Rectal smooth muscle tissue (tissue), 1 donor: ENCODE measurements around the gene DRAXIN.

ENCODE experiments used
- H3K27ac ChIP-seq: one replicate; pipeline ENCODE4 v1.7.0; 2013; ENCODE audit warnings: low read depth, low read length, inconsistent platforms
- H3K27me3 ChIP-seq: one replicate; pipeline ENCODE4 v1.7.0; 2013; ENCODE audit warnings: low read length; ENCODE audit not compliant: control insufficient read depth, insufficient read depth
- H3K36me3 ChIP-seq: one replicate; pipeline ENCODE4 v1.7.0; 2013; ENCODE audit warnings: low read length; ENCODE audit not compliant: control insufficient read depth, insufficient read depth
- H3K4me1 ChIP-seq: one replicate; pipeline ENCODE4 v1.7.0; 2013; ENCODE audit warnings: low read length; ENCODE audit not compliant: control insufficient read depth, insufficient read depth
- H3K4me3 ChIP-seq: one replicate; pipeline ENCODE4 v1.7.0; 2013; ENCODE audit warnings: low read length
- H3K9ac ChIP-seq: one replicate; pipeline ENCODE4 v1.7.0; 2013; ENCODE audit warnings: low read length

DRAXIN gene

GRCh38 chr1:11650331-11650991 lies 41.0 kb upstream of the DRAXIN start:
- Histone ChIP-seq H3K4me3 (peak overlapping the region; percentile 21), H3K27ac (no peak overlapping the region), H3K27me3 (peaks cover 13% of the 10 kb centered on the region), H3K36me3 (no peaks in the 10 kb centered on the region), H3K4me1 (peaks cover 5% of the 10 kb centered on the region), H3K9ac (no peak overlapping the region)

- Histone ChIP-seq H3K27me3 (peaks cover 13% of the 10 kb centered on the region), H3K27ac (no peak overlapping the region), H3K36me3 (no peaks in the 10 kb centered on the region), H3K4me3 (no peak overlapping the region), H3K4me1 (peaks cover 5% of the 10 kb centered on the region), H3K9ac (no peak overlapping the region)
These were observed 40.5 kb upstream of the DRAXIN start for GRCh38 chr1:11651017-11651416.

- no peaks in the 10 kb centered on the region for H3K36me3 ChIP-seq
- H3K27me3 ChIP-seq = peaks cover 13% of the 10 kb centered on the region
- H3K4me1 ChIP-seq = peaks cover 5% of the 10 kb centered on the region
- no peak overlapping the region for H3K9ac ChIP-seq
- no peak overlapping the region for H3K4me3 ChIP-seq
- H3K27ac ChIP-seq = no peak overlapping the region
These were observed 39.2 kb upstream of the DRAXIN start for GRCh38 chr1:11652203-11652780.

- Histone ChIP-seq H3K27me3 (peaks cover 13% of the 10 kb centered on the region), H3K4me3 (no peak overlapping the region), H3K9ac (no peak overlapping the region), H3K27ac (no peak overlapping the region), H3K4me1 (peaks cover 5% of the 10 kb centered on the region), H3K36me3 (no peaks in the 10 kb centered on the region)
These were observed 38.2 kb upstream of the DRAXIN start for GRCh38 chr1:11653101-11653860.

GRCh38 chr1:11653861-11654136 lies 37.7 kb upstream of the DRAXIN start:
- H3K27me3 ChIP-seq = peaks cover 13% of the 10 kb centered on the region
- no peak overlapping the region for H3K9ac ChIP-seq
- no peak overlapping the region for H3K4me3 ChIP-seq
- H3K36me3 ChIP-seq = no peaks in the 10 kb centered on the region
- H3K4me1 ChIP-seq = no peaks in the 10 kb centered on the region
- no peak overlapping the region for H3K27ac ChIP-seq

GRCh38 chr1:11654137-11654938 lies 37.2 kb upstream of the DRAXIN start, which contains the start of the genes FBXO2 and FBXO44:
FBXO2 (minus strand) TSS chr1:11654429; CDS start chr1:11654340, 89 bp downstream.
FBXO44 (plus strand) TSS chr1:11654877; CDS start chr1:11655836, 959 bp downstream.
- peak within 1 kb of the TSS; percentile 49 for H3K9ac ChIP-seq
- peaks cover 10% of the 10 kb centered on the region for H3K27me3 ChIP-seq
- H3K36me3 ChIP-seq = no peaks in the 10 kb centered on the region
- no peaks in the 10 kb centered on the region for H3K4me1 ChIP-seq
- H3K27ac ChIP-seq = no peak within 1 kb of the TSS
- H3K4me3 ChIP-seq = peak within 1 kb of the TSS; percentile 73

- Histone ChIP-seq H3K27ac (no peak overlapping the region), H3K4me1 (no peaks in the 10 kb centered on the region), H3K4me3 (peak overlapping the region; percentile 56), H3K27me3 (peaks cover 2% of the 10 kb centered on the region), H3K9ac (no peak overlapping the region), H3K36me3 (no peaks in the 10 kb centered on the region)
These were observed 36.3 kb upstream of the DRAXIN start for GRCh38 chr1:11654939-11655808.

- Histone ChIP-seq H3K27ac (no peak overlapping the region), H3K4me3 (no peak overlapping the region), H3K36me3 (no peaks in the 10 kb centered on the region), H3K4me1 (no peaks in the 10 kb centered on the region), H3K9ac (no peak overlapping the region), H3K27me3 (no peaks in the 10 kb centered on the region)
These were observed 33.9 kb upstream of the DRAXIN start for GRCh38 chr1:11657654-11658053.

GRCh38 chr1:11658542-11658941 lies 33.0 kb upstream of the DRAXIN start:
- Histone ChIP-seq H3K9ac (no peak overlapping the region), H3K36me3 (no peaks in the 10 kb centered on the region), H3K4me1 (no peaks in the 10 kb centered on the region), H3K4me3 (no peak overlapping the region), H3K27me3 (no peaks in the 10 kb centered on the region), H3K27ac (no peak overlapping the region)

- no peaks in the 10 kb centered on the region for H3K4me1 ChIP-seq
- no peak overlapping the region for H3K27ac ChIP-seq
- H3K36me3 ChIP-seq = no peaks in the 10 kb centered on the region
- no peaks in the 10 kb centered on the region for H3K27me3 ChIP-seq
- no peak overlapping the region for H3K4me3 ChIP-seq
- H3K9ac ChIP-seq = no peak overlapping the region
These were observed 31.8 kb upstream of the DRAXIN start for GRCh38 chr1:11659748-11660147.

- Histone ChIP-seq H3K27me3 (no peaks in the 10 kb centered on the region), H3K4me1 (no peaks in the 10 kb centered on the region), H3K27ac (no peak overlapping the region), H3K36me3 (no peaks in the 10 kb centered on the region), H3K4me3 (no peak overlapping the region), H3K9ac (no peak overlapping the region)
These were observed 30.4 kb upstream of the DRAXIN start for GRCh38 chr1:11661103-11661502.
